Endothelial cell of umbilical vein (primary cell): Measurements from ENCODE around the gene FBN3. TPM values are rescaled to one million over a fixed set of nuclear protein-coding genes. Genes with fewer than 3 reads are reported as not detected.

Experiments
- BruUV-seq: library from RNA; stranded (reverse); fragments of 400-500 nt; replicated peaks from 2 replicates; lab custom pipeline; 2021; lab: Mats Ljungman, UMichigan
- CTCF ChIA-PET: fragments of 300-600, 350-600 bp; sonication (Branson Sonifier 250); formaldehyde crosslinking; loops from one replicate; lab custom pipeline; 2021; ENCODE audit warnings: antibody characterized with exemption, inconsistent platforms; lab: Charles Lee
- POLR2A ChIA-PET: fragments of 300-600, 350-600 bp; sonication (Branson Sonifier 250); formaldehyde crosslinking; loops from one replicate; lab custom pipeline; 2021; ENCODE audit warnings: antibody characterized with exemption, inconsistent platforms; lab: Charles Lee
- DNase-seq: peaks from one replicate; pipeline ENCODE4 v3.0.0-alpha.2; 2011; ENCODE audit warnings: low read depth, low spot score
- FAIRE-seq: peaks from 2 replicates; lab custom pipeline; 2011; peaks lifted over from hg19 to GRCh38; lab: Jason Lieb, UNC
- H2AFZ ChIP-seq: 2 replicates; pipeline ENCODE4 v1.6.0; 2012; ENCODE audit warnings: low read depth, low read length, control low read depth, inconsistent platforms
- H3K27ac ChIP-seq: 2 replicates; pipeline ENCODE4 v1.5.1; 2011; ENCODE audit warnings: low read depth, mild to moderate bottlenecking, control low read depth, low read length, moderate library complexity; ENCODE audit not compliant: insufficient read depth
- H3K27me3 ChIP-seq, 2 experiments: 2 replicates each; pipeline versions ENCODE4 v1.6.0 to v1.6.1; 2011; ENCODE audit warnings: low read length in 2 of 2, mixed read lengths in 1 of 2; ENCODE audit not compliant: control insufficient read depth in 2 of 2, insufficient read depth in 2 of 2
- H3K36me3 ChIP-seq, 2 experiments: 2 replicates in 1 of 2; 3 replicates in 1 of 2; pipeline ENCODE4 v1.5.1; 2011; ENCODE audit warnings: low read length in 2 of 2, mild to moderate bottlenecking in 1 of 2, moderate library complexity in 1 of 2; ENCODE audit not compliant: control insufficient read depth in 2 of 2, insufficient read depth in 2 of 2; ENCODE audit errors: extremely low read depth in 1 of 2
- H3K4me1 ChIP-seq: 3 replicates; pipeline ENCODE4 v1.5.1; 2011; ENCODE audit warnings: mild to moderate bottlenecking, low read length; ENCODE audit not compliant: control insufficient read depth, insufficient read depth; ENCODE audit errors: extremely low read depth
- H3K4me2 ChIP-seq: 2 replicates; pipeline ENCODE4 v1.6.1; 2011; ENCODE audit warnings: low read length, control low read depth, mixed read lengths; ENCODE audit not compliant: insufficient read depth
- H3K4me3 ChIP-seq, 3 experiments: fragments of 200-600 bp in 1 of 3; sonication (generic), shearing (Covaris generic) in 1 of 3; replicated peaks in 1 of 3; 2 replicates each; pipeline ENCODE4 v1.5.1; 2011 to 2016; ENCODE audit warnings: control low read depth in 3 of 3, low read length in 3 of 3, mild to moderate bottlenecking in 2 of 3, inconsistent platforms in 1 of 3, low read depth in 1 of 3, moderate library complexity in 1 of 3; ENCODE audit not compliant: insufficient read depth in 1 of 3
- H3K79me2 ChIP-seq: 2 replicates; pipeline ENCODE4 v1.6.0; 2012; ENCODE audit warnings: low read length, inconsistent platforms; ENCODE audit not compliant: control insufficient read depth, insufficient read depth
- H3K9ac ChIP-seq: replicated peaks from 2 replicates; pipeline ENCODE3; 2011; ENCODE audit warnings: low read length, control low read depth; ENCODE audit not compliant: insufficient read depth; ENCODE audit errors: extremely low read depth
- H3K9me1 ChIP-seq: replicated peaks from 3 replicates; pipeline ENCODE4 v1.6.0; 2011; ENCODE audit warnings: mild to moderate bottlenecking, low read length; ENCODE audit not compliant: control insufficient read depth, insufficient read depth; ENCODE audit errors: extremely low read depth
- H3K9me3 ChIP-seq: replicated peaks from 2 replicates; pipeline ENCODE4 v1.5.1; 2012; ENCODE audit warnings: low read length, inconsistent platforms; ENCODE audit not compliant: control insufficient read depth, insufficient read depth
- H4K20me1 ChIP-seq: replicated peaks from 2 replicates; pipeline ENCODE3; 2011; ENCODE audit warnings: mild to moderate bottlenecking, low read length; ENCODE audit not compliant: control insufficient read depth, insufficient read depth; ENCODE audit errors: extremely low read depth
- CTCF ChIP-seq, 2 donors: IDR thresholded peaks; 1 replicate in 1 of 2; 2 replicates in 1 of 2; pipeline ENCODE4 v1.5.1; 2011; ENCODE audit warnings: low read length in 2 of 2, mild to moderate bottlenecking in 2 of 2, moderate library complexity in 2 of 2, control low read depth in 1 of 2, inconsistent platforms in 1 of 2, low read depth in 1 of 2; ENCODE audit not compliant: insufficient read depth in 1 of 2; ENCODE audit errors: extremely low read depth in 1 of 2
- EZH2 ChIP-seq: IDR thresholded peaks from 2 replicates; pipeline ENCODE4 v1.6.1; 2012; ENCODE audit warnings: borderline replicate concordance, low read depth, mild to moderate bottlenecking, moderate library complexity, low read length, inconsistent platforms; ENCODE audit not compliant: severe bottlenecking
- FOS ChIP-seq: IDR thresholded peaks from 2 replicates; pipeline ENCODE4 v1.6.1; 2011; ENCODE audit warnings: mild to moderate bottlenecking, low read length, moderate library complexity, borderline replicate concordance; ENCODE audit not compliant: insufficient read depth
- GATA2 ChIP-seq: IDR thresholded peaks from 2 replicates; pipeline ENCODE4 v1.7.0; 2011; ENCODE audit warnings: low read depth, mild to moderate bottlenecking, moderate library complexity, mixed read lengths, low read length; ENCODE audit not compliant: insufficient read length, insufficient read depth
- JUN ChIP-seq: IDR thresholded peaks from 2 replicates; pipeline ENCODE4 v1.6.1; 2011; ENCODE audit warnings: borderline replicate concordance, low read depth; ENCODE audit not compliant: insufficient read length, insufficient read depth
- MYC ChIP-seq: IDR thresholded peaks from one replicate; pipeline ENCODE4 v1.6.1; 2011; ENCODE audit warnings: mild to moderate bottlenecking, low read depth, low read length
- POLR2A ChIP-seq: IDR thresholded peaks from 2 replicates; pipeline ENCODE4 v1.6.1; 2012; ENCODE audit warnings: low read depth, mild to moderate bottlenecking, control low read depth, low read length
- dilution Hi-C: fragments of 300-500 bp; cut with MboI; formaldehyde crosslinking; loops from one replicate; pipeline ENCODE4 v1.15.0; 2019; ENCODE audit warnings: low sequenced_read_pairs; ENCODE audit not compliant: extremely low pct_ligation_motif_present
- intact Hi-C: fragments of 100-400 bp; cut with micrococcal nuclease; formaldehyde crosslinking; loops from one replicate; pipeline ENCODE4 v1.10.0; 2022
- polyA plus RNA-seq, 4 experiments: library from polyadenylated mRNA; depleted of rRNA in 3 of 4; stranded (reverse) in 3 of 4; unstranded in 1 of 4; fragments of >200 nt; gene quantifications; 2 replicates each; pipeline versions ENCODE4 v1.2.1 to v1.2.3, GENCODE V29; 2011 to 2012; ENCODE audit warnings: missing spikeins in 1 of 4
- total RNA-seq: library from RNA; stranded (reverse); gene quantifications from 2 replicates; pipeline ENCODE4 v1.2.3, GENCODE V29; 2021

The FBN3 gene
- total and polyA plus RNA-seq, 2 donors (not counting 3 experiments of a cell fraction or from before 2014, with no cell fraction given): not detected

GRCh38 chr19:8056533-8056932 lies 92.9 kb downstream of the FBN3 start:
- no peak overlapping the region for H3K4me2 ChIP-seq

More at GRCh38 chr19:8056533-8056932, 92.9 kb downstream of the FBN3 start:
- no peak overlapping the region for H3K4me3 ChIP-seq
- H3K9me3 ChIP-seq: no peaks in the 10 kb centered on the region
- ChIA-PET CTCF (interaction anchor here (1.3 kb wide), 1 partner anchor 13 kb away, joined by 4 read pairs; no protein-coding TSS in a partner anchor), POLR2A (no interaction called here)
- no peaks in the 10 kb centered on the region for H4K20me1 ChIP-seq
- no TSS peak for BruUV-seq
- no peaks in the 10 kb centered on the region for H3K9me1 ChIP-seq
- no peak overlapping the region for H2AFZ ChIP-seq
- H3K4me1 ChIP-seq: no peaks in the 10 kb centered on the region
- no peak for FAIRE-seq
- no peaks in the 10 kb centered on the region for H3K36me3 ChIP-seq
- no peak overlapping the region for H3K27ac ChIP-seq
- intact Hi-C loops: no loop called here
- no peak for DNase-seq
- dilution Hi-C loops: no loop called here
- H3K27me3 ChIP-seq: no peaks in the 10 kb centered on the region
- no peak for TF ChIP-seq POLR2A
- no peak for TF ChIP-seq JUN
- TF ChIP-seq MYC: no peak
- TF ChIP-seq EZH2: no peak
- TF ChIP-seq GATA2: no peak
- TF ChIP-seq FOS: no peak
- no peak for TF ChIP-seq CTCF (IDR thresholded peaks at IDR 0.05; ENCODE audit: extremely low read depth in 1 of 2, insufficient read depth in 1 of 2, low read depth in 1 of 2, low read length in 2 of 2)
- no peak overlapping the region for H3K9ac ChIP-seq
- H3K79me2 ChIP-seq: no peaks in the 10 kb centered on the region
